Sigmoid colon (tissue), 4 donors: ENCODE results near the gene PPL.

Experiments used
- EP300 ChIP-seq, 4 donors: sonication (generic); formaldehyde crosslinking; IDR thresholded peaks; one replicate each; pipeline ENCODE4 v1.6.1; 2017; ENCODE audit warnings: antibody characterized with exemption in 4 of 4
- POLR2A ChIP-seq, 2 donors: fragments of 450-650 bp; IDR thresholded peaks; one replicate each; pipeline ENCODE4 v1.6.1; 2016; ENCODE audit warnings: antibody characterized with exemption in 2 of 2, mild to moderate bottlenecking in 2 of 2, moderate library complexity in 2 of 2
- POLR2AphosphoS5 ChIP-seq, 4 donors: sonication (generic); formaldehyde crosslinking; IDR thresholded peaks; one replicate each; pipeline ENCODE4 v1.6.1; 2017; ENCODE audit warnings: antibody characterized with exemption in 4 of 4
- TF ChIP-seq, protein P1 (sequence below), 4 experiments: fragments of 450-650 bp in 3 of 4; fragments of 200-600 bp in 1 of 4; IDR thresholded peaks; one replicate each; pipeline ENCODE4 v1.5.1; 2016 to 2019; ENCODE audit warnings: antibody characterized with exemption in 4 of 4, mild to moderate bottlenecking in 3 of 4, moderate library complexity in 2 of 4

DNA sequence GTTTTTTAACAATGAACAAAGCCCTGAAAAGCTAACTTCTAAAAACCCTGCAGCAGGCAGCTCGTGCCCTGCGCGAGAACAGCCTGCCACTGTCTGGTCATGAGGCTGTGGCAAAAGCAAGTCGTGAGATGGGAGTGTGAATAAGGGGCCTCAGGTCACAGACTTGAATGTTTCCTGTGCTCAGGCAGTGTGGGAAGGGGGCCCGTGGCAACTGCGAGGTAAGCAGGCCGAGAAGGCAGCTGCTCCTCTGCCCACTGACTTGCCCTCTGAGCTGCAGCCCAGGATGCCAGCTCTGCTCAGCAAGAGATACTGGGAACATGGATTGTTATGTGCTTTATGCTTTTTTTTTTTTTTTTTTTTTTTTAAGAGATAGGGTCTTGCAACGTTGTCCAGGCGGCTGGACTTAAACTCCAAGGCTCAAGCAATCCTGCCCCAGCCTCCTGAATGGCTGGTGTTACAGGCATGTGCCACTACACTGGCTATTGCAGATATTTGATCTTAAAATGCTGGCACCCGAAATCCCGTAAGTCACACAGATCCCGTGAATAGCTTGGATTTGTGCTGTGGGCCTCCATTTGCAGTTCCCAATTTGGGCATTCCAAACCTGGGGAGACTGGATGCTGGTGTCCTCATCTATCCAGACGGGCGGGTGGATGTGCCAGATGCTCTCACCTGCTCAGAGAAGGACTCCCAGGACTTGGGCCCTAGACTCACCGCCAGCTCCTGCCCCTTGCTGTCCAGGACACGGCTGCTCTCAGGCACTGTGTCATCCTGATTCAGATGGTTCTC, 45.7 kb downstream of the PPL start:
- TF ChIP-seq, protein P1, sequence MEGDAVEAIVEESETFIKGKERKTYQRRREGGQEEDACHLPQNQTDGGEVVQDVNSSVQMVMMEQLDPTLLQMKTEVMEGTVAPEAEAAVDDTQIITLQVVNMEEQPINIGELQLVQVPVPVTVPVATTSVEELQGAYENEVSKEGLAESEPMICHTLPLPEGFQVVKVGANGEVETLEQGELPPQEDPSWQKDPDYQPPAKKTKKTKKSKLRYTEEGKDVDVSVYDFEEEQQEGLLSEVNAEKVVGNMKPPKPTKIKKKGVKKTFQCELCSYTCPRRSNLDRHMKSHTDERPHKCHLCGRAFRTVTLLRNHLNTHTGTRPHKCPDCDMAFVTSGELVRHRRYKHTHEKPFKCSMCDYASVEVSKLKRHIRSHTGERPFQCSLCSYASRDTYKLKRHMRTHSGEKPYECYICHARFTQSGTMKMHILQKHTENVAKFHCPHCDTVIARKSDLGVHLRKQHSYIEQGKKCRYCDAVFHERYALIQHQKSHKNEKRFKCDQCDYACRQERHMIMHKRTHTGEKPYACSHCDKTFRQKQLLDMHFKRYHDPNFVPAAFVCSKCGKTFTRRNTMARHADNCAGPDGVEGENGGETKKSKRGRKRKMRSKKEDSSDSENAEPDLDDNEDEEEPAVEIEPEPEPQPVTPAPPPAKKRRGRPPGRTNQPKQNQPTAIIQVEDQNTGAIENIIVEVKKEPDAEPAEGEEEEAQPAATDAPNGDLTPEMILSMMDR (IDR thresholded peaks at IDR 0.05): no peak
- TF ChIP-seq POLR2AphosphoS5 (IDR thresholded peaks at IDR 0.05): no peak
- TF ChIP-seq POLR2A (IDR thresholded peaks at IDR 0.05): no peak
- no peak for TF ChIP-seq EP300 (IDR thresholded peaks at IDR 0.05)
